ENCODE results near the gene TLE2. TPM values are rescaled to one million over a fixed set of nuclear protein-coding genes. Genes with fewer than 3 reads are reported as not detected.

The TLE2 gene
- total RNA-seq, 4 donors from 2014 or later = 87.5 to 184 (median 122) TPM

GRCh38 chr19:2978166-2978767 lies 50.8 kb downstream of the TLE2 start:
- H3K27ac ChIP-seq = peak overlapping the region in 2 of 4 donors; percentile 49 to 64
- TF ChIP-seq CTCF (IDR thresholded peaks at IDR 0.05) (no peak), EP300 (IDR thresholded peaks at IDR 0.05) (no peak), POLR2A (IDR thresholded peaks at IDR 0.05) (no peak)
- H3K9me3 ChIP-seq = no peaks in the 10 kb centered on the region
- H3K27me3 ChIP-seq = no peaks in the 10 kb centered on the region
- DNase-seq (ENCODE audit: low spot score in 2 of 2) = no peak
- WGBS, 2 donors = 70 to 72% methylated on average over 11 of the region's 11 CpGs
- H3K4me3 ChIP-seq = no peak overlapping the region
- H3K4me1 ChIP-seq = peaks cover 0 to 78% (median 41%) of the 10 kb centered on the region in 4 donors
- no peaks in the 10 kb centered on the region for H3K36me3 ChIP-seq

- DNase-seq (ENCODE audit: low spot score in 2 of 2) = no peak
- H3K9me3 ChIP-seq = no peaks in the 10 kb centered on the region
- TF ChIP-seq POLR2A (IDR thresholded peaks at IDR 0.05) (no peak), EP300 (IDR thresholded peaks at IDR 0.05) (no peak), CTCF (IDR thresholded peaks at IDR 0.05) (no peak)
- 52 to 57% methylated on average over 10 of the region's 10 CpGs for WGBS, 2 donors
- peaks cover 0 to 76% (median 38%) of the 10 kb centered on the region in 4 donors for H3K4me1 ChIP-seq
- H3K36me3 ChIP-seq = no peaks in the 10 kb centered on the region
- peak overlapping the region in 3 of 4 donors; percentile 25 to 64 (median 49) for H3K27ac ChIP-seq
- no peaks in the 10 kb centered on the region for H3K27me3 ChIP-seq
- peak overlapping the region in 3 of 4 donors; percentile 58 to 70 (median 60) for H3K4me3 ChIP-seq
Measured at GRCh38 chr19:2977746-2978138, 51.3 kb downstream of the TLE2 start.

- Histone ChIP-seq H3K36me3 (no peaks in the 10 kb centered on the region), H3K27me3 (no peaks in the 10 kb centered on the region), H3K9me3 (no peaks in the 10 kb centered on the region), H3K27ac (peak within 1 kb of the TSS in 3 of 4 donors; percentile 25 to 64 (median 49)), H3K4me1 (peaks cover 0 to 75% (median 37%) of the 10 kb centered on the region in 4 donors), H3K4me3 (peak within 1 kb of the TSS; percentile 20 to 70 (median 59))
- WGBS, 2 donors = 2 to 4% methylated on average over 16 to 44 of the region's 51 CpGs
- DNase-seq (ENCODE audit: low spot score in 2 of 2) = peak; percentile 89 to 94
- peak in 2 of 5 experiments; percentile 11 to 28 for TF ChIP-seq CTCF (IDR thresholded peaks at IDR 0.05)
- TF ChIP-seq POLR2A (IDR thresholded peaks at IDR 0.05) = no peak
- TF ChIP-seq EP300 (IDR thresholded peaks at IDR 0.05) = peak; percentile 44 to 76
Measured at GRCh38 chr19:2977001-2977745, 51.9 kb downstream of the TLE2 start, which contains the start of gene TLE6. Gene TLE6, plus strand, starts transcription at chr19:2977564. Its CDS starts 670 bp downstream, at chr19:2978234.

GRCh38 chr19:2976609-2977000 lies 52.5 kb downstream of the TLE2 start:
- WGBS, 2 donors = 8 to 11% methylated on average over 15 of the region's 15 CpGs
- no peaks in the 10 kb centered on the region for H3K36me3 ChIP-seq
- H3K9me3 ChIP-seq = no peaks in the 10 kb centered on the region
- no peaks in the 10 kb centered on the region for H3K27me3 ChIP-seq
- no peak for DNase-seq (ENCODE audit: low spot score in 2 of 2)
- TF ChIP-seq CTCF (IDR thresholded peaks at IDR 0.05) (no peak), POLR2A (IDR thresholded peaks at IDR 0.05) (no peak), EP300 (IDR thresholded peaks at IDR 0.05) (no peak)
- H3K4me3 ChIP-seq = peak overlapping the region; percentile 20 to 70 (median 59)
- peaks cover 0 to 75% (median 37%) of the 10 kb centered on the region in 4 donors for H3K4me1 ChIP-seq
- H3K27ac ChIP-seq = peak overlapping the region in 2 of 4 donors; percentile 4 to 64
